HG02678 (cell line): Measurements from ENCODE around the gene PRIMPOL.
"Not testable (repeated sequence)": the region's sequence is repeated elsewhere in the genome, so short reads cannot be mapped to it uniquely, and the experiment has no call there.

ENCODE experiments used
- ATAC-seq: cut with Tn5 transposase; IDR thresholded peaks from one replicate; pipeline ENCODE4 v1.9.1; 2021; ENCODE audit warnings: mild to moderate bottlenecking, moderate library complexity; ENCODE audit not compliant: unreplicated experiment

PRIMPOL gene

GRCh38 chr4:184649026-184649970 lies at the start of gene PRIMPOL, which contains the start of gene CASP3:
Gene PRIMPOL, plus strand, starts transcription at chr4:184649738. Its CDS starts 7,403 bp downstream, at chr4:184657141.
Gene CASP3, minus strand, starts transcription at chr4:184649447. Its CDS starts 10,994 bp downstream, at chr4:184638453.
- peak; percentile 84 for ATAC-seq

DNA sequence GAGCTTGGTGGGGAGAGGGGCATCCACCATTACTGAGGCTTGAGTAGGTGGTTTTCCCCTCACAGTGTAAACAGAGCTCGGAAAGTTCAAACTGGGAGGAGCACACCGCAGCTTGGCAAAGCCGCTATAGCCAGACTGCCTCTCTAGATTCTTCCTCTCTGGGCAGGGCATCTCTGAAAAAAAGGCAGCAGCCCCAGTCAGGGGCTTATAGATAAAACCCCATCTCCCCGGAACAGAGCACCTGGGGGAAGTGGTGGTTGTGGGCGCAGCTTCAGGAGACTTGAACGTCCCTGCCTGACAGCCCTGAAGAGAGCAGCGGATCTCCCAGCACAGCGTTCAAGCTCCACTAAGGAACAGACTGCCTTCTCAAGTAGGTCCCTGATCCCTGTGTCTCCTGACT lies 48.6 kb upstream of the PRIMPOL start:
- not testable (repeated sequence) for ATAC-seq

DNA sequence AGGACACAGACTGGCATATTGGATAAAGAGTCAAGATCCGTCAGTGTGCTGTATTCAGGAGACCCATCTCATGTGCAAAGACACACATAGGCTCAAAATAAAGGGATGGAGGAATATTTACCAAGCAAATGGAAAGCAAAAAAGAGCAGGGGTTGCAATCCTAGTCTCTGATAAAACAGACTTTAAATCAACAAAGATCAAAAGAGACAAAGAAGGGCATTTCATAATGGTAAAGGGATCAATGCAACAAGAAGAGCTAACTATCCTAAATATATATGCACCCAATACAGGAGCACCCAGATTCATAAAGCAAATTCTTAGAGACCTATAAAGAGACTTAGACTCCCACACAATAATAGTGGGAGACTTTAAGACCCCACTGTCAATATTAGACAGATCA lies 46.7 kb upstream of the PRIMPOL start:
- not testable (repeated sequence) for ATAC-seq

GRCh38 chr4:184607429-184607828 lies 42.1 kb upstream of the PRIMPOL start:
- ATAC-seq = not testable (repeated sequence)

DNA sequence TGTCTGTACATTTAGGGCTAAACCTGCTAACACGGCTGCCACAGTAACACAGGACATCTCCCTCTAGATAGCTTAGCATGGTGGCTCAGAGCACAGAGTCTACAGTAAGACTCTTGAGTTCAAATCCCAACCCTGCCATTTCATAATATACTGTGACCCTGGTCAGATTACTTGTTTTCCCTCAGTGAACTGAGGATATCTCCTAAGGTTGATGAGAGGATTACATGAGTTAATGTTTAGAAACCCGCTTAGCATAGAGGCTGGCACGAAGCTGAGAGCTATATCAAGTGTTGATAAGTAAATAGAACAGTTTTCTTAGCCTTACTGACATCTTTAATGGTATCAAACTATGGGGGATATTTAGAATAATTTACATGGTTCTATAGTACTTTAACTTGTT lies 37.5 kb upstream of the PRIMPOL start:
- no peak for ATAC-seq

GRCh38 chr4:184613405-184613804 lies 36.1 kb upstream of the PRIMPOL start:
- no peak for ATAC-seq

DNA sequence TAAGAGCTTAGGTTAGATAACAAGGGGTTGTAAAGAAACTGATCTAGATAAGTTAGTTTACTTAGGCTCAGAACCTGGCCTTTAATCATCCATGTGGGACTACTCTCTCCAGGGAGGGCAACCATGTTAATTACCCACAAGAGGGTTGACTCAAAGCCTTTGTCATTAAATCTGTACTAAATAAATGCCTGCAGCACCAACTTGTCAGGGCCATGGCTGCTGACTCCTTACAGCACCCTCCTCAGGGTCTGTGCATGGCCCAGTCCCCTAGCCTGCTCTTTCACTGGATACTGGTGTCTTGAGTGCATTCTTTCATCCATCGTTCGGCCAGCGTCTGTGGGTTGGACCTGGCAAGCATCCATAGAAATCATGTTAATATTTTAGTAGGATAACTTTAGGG lies 35.0 kb upstream of the PRIMPOL start:
- no peak for ATAC-seq

DNA sequence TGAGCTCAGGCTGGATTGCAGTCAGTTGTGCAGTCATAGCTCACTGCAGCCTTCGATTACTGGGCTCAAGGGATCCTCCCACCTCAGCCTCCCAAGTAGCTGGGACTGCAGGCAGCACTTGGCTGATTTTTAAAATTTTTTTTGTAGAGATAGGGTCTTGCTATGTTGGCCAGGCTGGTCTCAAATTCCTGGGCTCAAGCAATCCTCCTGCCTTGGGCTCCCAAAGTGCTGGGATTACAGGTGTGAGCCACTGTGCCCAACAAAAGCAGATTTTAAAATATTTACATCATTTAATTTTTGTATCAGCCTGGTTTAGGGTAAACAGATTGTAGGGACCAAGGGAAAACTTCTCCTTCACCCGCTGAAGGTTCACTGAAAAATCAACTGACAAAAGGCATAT lies 33.4 kb upstream of the PRIMPOL start:
- not testable (repeated sequence) for ATAC-seq

DNA sequence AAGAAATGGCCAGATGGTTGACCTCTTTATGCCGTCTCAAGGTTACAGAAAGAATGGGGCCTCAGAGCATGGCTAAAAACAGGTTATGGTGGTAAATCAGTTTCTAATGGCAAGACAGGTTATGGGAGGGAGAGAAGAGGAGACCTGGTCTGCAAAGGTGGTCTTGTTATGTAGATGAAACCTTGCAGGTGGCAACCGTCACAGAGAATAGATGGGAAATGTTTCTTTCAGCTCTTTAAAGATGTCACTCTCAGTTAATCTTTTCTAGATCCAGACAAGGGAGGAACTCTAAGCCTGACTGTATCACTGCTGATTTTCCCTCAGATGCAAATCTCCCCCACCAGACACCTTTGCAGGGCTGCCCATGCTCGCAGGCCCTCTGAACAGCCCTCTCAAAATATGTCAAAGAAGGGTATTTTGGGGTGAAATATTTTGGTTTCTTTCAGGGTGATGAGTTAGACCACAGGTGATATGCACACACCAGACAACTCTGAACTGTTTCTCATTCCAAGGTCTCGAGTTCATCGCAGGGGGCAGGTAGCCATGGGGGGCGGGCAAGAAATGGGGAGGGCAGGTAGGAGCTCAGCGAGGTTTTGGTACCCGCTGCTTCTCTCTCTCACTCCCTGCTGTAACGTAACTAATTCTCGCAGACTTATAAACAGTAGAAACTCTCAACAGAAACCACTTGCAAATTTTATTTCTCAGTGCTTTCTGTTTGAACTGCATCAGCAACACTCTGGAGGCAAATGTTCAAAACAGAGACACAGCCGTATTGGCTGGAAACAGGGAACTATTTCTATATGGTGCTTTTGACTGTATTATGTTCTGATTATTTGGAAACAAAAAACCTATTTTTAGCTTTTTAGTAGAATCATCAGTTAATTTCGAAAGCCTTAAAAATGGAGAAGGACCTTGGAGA lies 32.6 kb upstream of the PRIMPOL start:
- ATAC-seq = peak; percentile 80

- no peak for ATAC-seq
These were observed 31.8 kb upstream of the PRIMPOL start for GRCh38 chr4:184617600-184618196.

- ATAC-seq = no peak
These were observed 29.2 kb upstream of the PRIMPOL start for GRCh38 chr4:184620212-184620867.

- ATAC-seq = no peak
These were observed 28.0 kb upstream of the PRIMPOL start for GRCh38 chr4:184621518-184621917.

GRCh38 chr4:184624504-184624903 lies 25.0 kb upstream of the PRIMPOL start:
- ATAC-seq = not testable (repeated sequence)

DNA sequence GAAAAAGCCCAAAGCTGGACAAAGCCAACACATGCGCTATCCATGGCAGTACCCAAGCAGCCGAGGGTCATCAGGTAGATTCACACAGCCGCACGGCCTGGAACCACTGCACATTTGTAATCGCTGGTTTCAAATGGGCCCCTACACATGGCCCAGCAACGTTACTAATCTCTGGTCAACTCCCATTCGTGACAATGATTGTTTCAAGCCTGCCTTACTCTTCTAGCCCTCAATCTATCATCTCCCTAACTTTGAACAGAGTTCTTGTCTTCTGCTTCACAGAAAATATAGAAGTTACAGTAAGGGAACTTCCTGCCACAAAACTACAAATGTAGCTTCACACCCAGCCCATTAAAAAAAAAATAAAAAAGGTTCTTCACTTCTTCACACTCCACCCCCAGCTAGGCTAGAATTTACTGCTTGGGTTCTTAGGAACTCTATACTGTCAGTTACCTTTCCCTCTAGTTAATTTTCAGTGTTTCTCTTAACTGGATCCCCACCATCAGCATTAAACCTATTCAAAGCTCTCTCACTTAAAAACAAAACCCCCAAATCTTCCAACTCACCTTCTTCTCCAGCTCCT lies 24.5 kb upstream of the PRIMPOL start:
- no peak for ATAC-seq

- not testable (repeated sequence) for ATAC-seq
These were observed 23.5 kb upstream of the PRIMPOL start for GRCh38 chr4:184625783-184626596.

DNA sequence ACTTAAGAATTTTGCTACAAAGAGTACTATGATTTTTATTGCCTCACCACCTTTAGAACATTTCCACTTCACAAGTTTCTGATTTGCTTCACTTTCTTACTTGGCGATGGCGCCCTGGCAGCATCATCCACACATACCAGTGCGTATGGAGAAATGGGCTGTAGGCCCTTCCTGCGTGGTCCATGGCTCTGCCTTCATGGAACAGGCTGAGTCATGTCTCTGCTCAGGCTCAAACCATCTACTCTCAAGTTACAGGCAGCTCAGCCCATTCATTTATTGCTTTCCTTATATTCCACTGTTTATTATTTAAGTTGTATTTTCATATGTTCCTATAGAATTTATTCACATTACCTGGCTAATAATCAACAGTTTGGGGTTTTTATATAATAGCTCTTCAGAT lies 21.4 kb upstream of the PRIMPOL start:
- ATAC-seq = no peak

DNA sequence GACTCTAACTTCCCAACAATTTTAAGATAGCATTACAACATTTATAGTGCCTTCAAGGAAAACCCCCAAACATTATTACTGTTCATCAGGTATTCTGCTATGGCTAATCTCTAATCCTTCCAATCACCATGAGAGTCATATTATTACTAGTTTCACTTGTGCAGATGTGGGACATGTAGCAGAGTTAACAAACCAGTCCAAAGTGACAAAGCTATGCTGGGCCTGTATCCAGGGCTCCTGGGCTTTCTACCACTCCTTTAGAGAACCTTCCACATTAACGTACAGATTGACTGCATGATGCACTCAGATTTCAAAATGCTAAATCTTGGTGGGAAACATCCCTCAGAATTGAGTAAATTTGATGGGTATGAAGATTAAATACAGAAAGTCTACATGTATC lies 16.7 kb upstream of the PRIMPOL start:
- no peak for ATAC-seq

DNA sequence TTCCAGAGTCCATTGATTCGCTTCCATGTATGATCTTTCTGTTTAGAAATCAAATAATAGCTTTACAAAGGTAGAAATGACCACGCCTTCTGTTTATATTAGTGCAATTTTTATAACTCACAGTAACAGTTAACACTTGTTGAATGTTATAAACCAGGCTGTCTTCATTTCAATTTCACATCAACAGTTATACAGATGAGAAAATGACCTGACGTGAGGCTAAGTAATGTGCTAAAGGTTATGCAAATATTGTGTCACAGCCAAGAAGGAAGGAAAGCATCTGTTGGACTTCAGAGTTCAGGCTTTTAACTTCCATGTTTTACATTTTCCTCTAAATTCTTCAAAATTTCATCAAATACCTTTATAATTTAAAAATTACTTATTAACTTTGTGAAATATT lies 14.2 kb upstream of the PRIMPOL start:
- no peak for ATAC-seq

GRCh38 chr4:184636144-184636543 lies 13.4 kb upstream of the PRIMPOL start:
- no peak for ATAC-seq
